GM18498 (cell line): ENCODE data around the gene CRABP1.

ENCODE experiments used
- ATAC-seq: cut with Tn5 transposase; IDR thresholded peaks from one replicate; pipeline ENCODE4 v1.9.1; 2021; ENCODE audit warnings: mild to moderate bottlenecking, moderate library complexity; ENCODE audit not compliant: unreplicated experiment

CRABP1 gene

DNA sequence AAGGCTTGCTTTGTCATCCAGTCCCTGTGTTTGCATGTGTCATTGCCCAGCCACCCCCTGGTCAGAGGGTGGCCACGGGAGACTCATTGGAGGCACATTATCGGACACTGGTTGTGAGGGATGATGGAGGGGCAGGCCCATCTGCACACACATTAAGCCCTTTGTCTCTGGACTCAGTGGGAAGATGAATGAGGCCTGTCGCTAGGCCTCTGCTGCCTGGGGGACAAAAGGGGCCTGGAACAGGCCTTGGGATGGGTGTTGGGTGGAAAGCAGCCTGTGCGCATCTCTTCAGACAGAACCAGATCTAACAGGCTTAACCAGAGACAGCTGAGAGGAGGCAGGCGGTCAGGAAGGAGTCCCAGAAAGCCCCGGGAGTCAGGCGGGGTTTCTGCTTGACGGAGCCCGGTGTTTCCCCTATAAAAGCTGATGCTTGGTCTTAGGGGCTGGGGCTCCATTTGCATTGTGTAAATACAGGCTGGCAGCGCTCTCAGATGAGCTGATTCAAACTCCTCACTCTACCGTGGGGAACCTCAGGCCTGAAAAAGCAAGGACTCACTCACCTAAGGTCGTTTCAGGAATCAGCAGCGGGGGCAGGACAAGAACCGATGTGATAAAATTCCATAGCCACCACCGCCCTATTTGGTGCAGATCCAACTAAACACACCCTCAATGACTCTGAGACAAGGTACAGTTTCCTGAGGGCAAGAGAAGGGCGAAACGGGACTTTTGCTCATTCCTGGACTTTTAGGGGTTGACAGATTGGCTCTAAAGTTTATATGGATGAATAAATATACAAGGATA lies 23.7 kb upstream of the CRABP1 start:
- ATAC-seq = no peak

GRCh38 chr15:78317145-78317836 lies 22.9 kb upstream of the CRABP1 start:
- no peak for ATAC-seq

- no peak for ATAC-seq
Observed at GRCh38 chr15:78319588-78319987, 20.6 kb upstream of the CRABP1 start.

DNA sequence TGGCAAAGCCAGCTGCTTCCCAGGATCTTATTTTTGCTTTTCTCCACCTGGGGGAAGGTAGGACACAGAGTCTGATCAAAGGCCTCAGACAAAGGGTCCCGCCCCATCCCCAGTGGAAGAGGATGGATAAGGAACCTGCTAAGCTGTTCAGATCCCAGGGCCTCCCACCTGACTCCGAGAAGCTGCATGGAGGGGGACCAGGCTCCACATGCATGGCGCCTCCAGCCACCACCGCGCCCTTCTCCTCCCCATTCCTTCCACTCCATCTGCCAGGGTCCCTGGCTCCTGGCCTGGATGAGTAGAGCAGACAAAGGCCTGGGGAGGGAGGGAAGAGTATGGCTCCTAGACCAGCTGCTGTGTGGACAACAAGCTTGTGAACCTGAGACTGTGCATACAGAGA lies 20.0 kb upstream of the CRABP1 start:
- no peak for ATAC-seq

DNA sequence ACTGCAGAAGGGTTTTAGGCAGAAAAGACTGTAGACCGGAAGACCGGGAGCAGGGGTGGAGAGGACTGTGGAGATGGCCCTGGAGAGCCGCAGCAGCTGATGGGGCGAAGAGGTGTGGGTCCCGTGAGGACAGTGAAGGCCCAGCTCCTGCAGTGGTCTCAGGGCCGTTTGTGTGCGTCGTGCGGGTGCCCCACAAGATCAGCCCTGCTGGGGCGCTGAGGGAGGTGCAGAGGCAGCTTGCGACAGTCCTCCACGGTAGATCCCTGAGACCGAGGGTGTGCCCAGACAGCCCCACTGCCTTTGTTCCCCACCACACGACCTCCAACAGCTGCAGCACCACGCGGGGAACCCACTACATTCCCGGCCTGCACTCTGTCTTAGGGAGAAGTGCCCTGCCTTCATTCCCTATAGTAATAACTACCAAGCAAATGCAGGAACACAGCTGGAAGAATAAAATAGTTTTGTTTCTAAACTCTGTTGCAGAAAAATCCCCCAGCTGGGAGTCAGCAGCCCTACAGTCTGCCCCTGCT lies 19.0 kb upstream of the CRABP1 start:
- ATAC-seq = no peak

- no peak for ATAC-seq
Observed at GRCh38 chr15:78321786-78322185, 18.4 kb upstream of the CRABP1 start.

DNA sequence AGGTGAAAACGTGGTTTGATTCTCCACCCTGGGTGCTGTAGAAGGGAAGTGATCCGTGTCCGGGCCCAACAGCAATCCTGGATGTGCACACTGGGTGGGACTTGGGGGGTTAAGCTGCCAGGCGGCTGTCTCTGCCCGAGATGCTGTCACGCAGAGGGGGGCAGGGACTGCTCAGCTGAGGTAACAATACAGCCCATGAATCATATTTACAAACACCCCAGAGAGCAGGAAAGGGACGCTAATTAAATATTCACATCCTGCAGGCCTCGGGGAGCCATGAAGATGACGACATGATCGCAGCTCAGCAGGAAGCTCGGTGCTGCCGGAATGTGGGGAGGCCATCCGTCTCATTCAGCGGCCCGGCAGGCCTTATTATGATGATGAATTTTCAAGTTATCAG lies 17.9 kb upstream of the CRABP1 start:
- ATAC-seq = no peak

GRCh38 chr15:78322724-78323521 lies 17.2 kb upstream of the CRABP1 start:
- ATAC-seq = no peak

DNA sequence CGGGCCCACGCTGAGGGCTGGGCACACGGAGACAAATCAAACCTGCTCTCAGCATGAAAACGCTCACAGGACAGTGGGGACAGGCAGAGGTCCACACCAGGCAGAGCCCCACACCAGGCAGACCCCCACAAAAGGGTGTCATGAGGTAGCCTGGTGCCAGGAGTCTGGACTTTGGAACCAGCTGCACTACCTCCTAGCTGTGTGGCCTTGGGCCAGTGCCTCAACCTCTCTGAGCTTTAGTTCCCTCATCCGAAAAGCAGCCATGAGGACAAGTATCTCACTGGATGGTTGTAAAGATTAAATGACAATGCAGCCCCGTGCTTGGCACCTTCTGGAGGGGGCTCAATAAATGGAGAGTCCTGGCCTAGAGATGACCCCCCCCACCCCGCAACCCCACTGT lies 16.5 kb upstream of the CRABP1 start:
- no peak for ATAC-seq

DNA sequence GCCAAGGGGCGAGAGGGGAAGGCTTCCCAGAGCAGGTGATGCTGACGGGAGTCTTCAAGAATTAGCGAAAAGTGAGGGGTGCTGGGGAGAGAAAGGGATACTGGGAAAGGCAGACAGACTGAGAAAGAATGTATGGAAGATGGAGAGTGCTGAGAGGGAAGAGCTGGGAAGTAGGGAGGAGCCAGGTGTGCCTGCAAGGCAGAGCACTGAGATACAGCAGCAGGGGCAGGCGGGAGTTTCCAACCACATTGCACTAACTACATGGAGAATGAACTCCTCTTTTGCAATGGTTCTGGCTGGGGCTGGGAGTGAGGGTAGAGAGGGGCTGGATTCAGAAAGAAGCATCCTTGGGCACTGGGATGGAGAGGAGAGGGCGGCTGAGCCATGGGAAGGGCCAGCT lies 16.0 kb upstream of the CRABP1 start:
- no peak for ATAC-seq

- no peak for ATAC-seq
Observed at GRCh38 chr15:78325092-78325843, 14.9 kb upstream of the CRABP1 start.

DNA sequence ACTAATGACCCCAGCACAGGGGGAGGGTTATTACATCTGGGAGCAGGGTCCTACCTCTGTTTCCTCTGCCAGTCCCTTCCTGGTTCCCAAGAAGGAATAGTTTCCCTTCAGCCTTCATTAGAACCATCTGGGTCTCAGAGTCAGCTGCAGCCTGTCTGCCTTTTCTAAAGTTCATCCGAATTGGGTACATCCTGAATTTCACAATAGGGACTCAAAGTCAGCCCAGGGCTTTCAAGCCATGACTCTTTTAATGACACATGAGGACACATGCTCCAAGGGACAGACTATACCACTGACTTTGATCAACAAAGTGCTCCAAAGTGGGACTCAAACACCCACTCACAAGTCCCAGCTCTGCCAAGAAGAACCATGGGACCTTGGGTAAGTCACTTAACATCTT lies 12.7 kb upstream of the CRABP1 start:
- no peak for ATAC-seq

- ATAC-seq = no peak
Observed at GRCh38 chr15:78329625-78330024, 10.5 kb upstream of the CRABP1 start.

DNA sequence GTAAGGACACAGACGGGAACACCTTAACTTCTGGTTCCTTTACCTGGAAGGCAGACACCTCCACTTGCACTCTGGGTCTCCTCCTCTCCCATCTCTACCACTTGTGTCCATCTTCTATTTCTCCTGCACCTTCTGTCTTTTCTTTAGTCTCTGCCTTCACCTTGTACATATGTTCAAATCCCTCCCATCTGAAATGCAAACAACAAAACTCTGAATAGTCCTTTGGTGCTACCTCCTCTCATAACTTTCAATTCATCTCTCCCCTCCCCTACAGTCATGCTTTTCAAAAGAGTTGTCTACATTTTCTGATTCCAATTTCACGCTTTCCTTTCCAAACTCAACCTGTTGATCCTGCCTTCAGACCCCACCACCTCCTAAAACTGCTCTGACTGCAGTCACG lies 5.3 kb upstream of the CRABP1 start:
- no peak for ATAC-seq

DNA sequence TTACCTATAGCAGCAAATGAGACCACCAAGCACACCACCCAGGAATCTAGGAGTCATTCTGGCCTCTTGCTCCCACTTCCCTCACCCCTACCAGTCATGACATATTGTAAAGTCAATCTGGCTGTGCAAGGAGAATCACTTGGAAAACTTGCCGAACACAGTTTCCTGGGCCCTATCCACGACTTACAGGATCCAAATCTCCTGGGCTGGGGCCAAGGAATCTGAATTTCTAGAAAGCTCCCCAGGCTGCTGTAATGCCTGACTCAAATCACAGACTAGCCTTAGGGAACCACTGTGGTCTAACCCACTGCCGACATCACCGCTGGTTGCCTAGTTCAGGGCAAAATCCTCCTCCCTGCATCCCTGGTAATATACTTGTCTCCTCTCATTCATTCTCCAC lies 4.2 kb upstream of the CRABP1 start:
- ATAC-seq = no peak

GRCh38 chr15:78338781-78339180 lies 1.4 kb upstream of the CRABP1 start:
- no peak for ATAC-seq

- ATAC-seq = no peak
Observed at GRCh38 chr15:78339559-78339958, 594 bp upstream of the CRABP1 start.

- ATAC-seq = no peak
Observed at GRCh38 chr15:78341057-78341987, 1.2 kb downstream of the CRABP1 start.

DNA sequence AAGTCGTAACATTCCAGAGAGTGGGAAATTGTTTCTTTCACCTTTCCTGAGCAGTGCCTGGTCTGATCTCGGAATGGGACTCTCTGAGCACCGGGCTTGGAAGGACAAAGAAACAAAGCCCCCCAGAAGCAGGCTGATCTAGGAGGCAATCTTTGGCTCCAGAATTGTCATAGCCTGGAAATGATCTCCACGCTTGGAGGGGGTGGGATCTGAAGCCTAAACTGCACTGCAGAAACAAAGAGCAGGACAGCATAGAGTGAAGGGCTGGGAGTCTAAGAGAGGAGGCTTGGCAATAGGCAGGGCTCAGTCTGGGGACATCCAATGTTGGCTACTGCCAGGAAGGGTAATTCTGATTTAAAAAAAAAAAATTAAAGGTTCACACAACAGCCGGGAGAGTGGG lies 1.9 kb downstream of the CRABP1 start:
- ATAC-seq = no peak
